GDM1 (cell line): Measurements from ENCODE around the gene TERF2IP.
A peak's percentile ranks its signal among the peaks of the same experiment; 100 is the strongest.

Experiments
- DNase-seq: peaks from one replicate; lab custom pipeline; 2025; lab: John Stamatoyannopoulos, UW

The TERF2IP gene

GRCh38 chr16:75640598-75640997, 7.0 kb upstream of the TERF2IP start:
- no peak for DNase-seq

- DNase-seq, result no peak
These were observed 3.1 kb upstream of the TERF2IP start for GRCh38 chr16:75644240-75645012.

GRCh38 chr16:75647112-75647491, 471 bp upstream of the TERF2IP start:
- DNase-seq, result no peak

GRCh38 chr16:75648265-75649076, 898 bp downstream of the TERF2IP start:
- peak; percentile 5 for DNase-seq

- DNase-seq, result no peak
These were observed 6.3 kb downstream of the TERF2IP start for GRCh38 chr16:75653922-75654321.

GRCh38 chr16:75658175-75658574, 10.6 kb downstream of the TERF2IP start:
- no peak for DNase-seq

- DNase-seq, result no peak
These were observed 12.7 kb downstream of the TERF2IP start for GRCh38 chr16:75660321-75660720.

GRCh38 chr16:75660726-75661302, 13.2 kb downstream of the TERF2IP start:
- DNase-seq, result no peak

- DNase-seq, result no peak
These were observed 19.9 kb downstream of the TERF2IP start for GRCh38 chr16:75667503-75667902.

- no peak for DNase-seq
These were observed 29.3 kb downstream of the TERF2IP start, which contains the start of gene CPHXL2 for GRCh38 chr16:75676909-75677308. CPHXL2 (minus strand) TSS chr16:75677009; CDS start chr16:75676999, 10 bp downstream.

- no peak for DNase-seq
These were observed 31.8 kb downstream of the TERF2IP start for GRCh38 chr16:75679366-75679765.

GRCh38 chr16:75682308-75682707, 34.7 kb downstream of the TERF2IP start:
- no peak for DNase-seq

- no peak for DNase-seq
These were observed 39.8 kb downstream of the TERF2IP start for GRCh38 chr16:75687361-75687760.

- no peak for DNase-seq
These were observed 48.1 kb downstream of the TERF2IP start for GRCh38 chr16:75695708-75696107.

GRCh38 chr16:75697571-75697970, 50.0 kb downstream of the TERF2IP start:
- no peak for DNase-seq

GRCh38 chr16:75701361-75701760, 53.8 kb downstream of the TERF2IP start, which contains the start of gene DUXB:
DUXB (minus strand) TSS chr16:75701461; CDS start chr16:75701418, 43 bp downstream.
- no peak for DNase-seq

GRCh38 chr16:75702242-75702641, 54.7 kb downstream of the TERF2IP start:
- no peak for DNase-seq

GRCh38 chr16:75703306-75703705, 55.7 kb downstream of the TERF2IP start:
- no peak for DNase-seq
